Right forelimb (tissue), 1 donor: Measurements from ENCODE around the gene ASB15.

Source experiments
- DNase-seq: peaks from one replicate; pipeline ENCODE4 v3.0.0-alpha.2; 2018

Gene ASB15

GRCh38 chr7:123669485-123669884 is 67.9 kb downstream of the ASB15 start:
- DNase-seq: no peak

GRCh38 chr7:123673137-123673732 is 71.6 kb downstream of the ASB15 start:
- DNase-seq: no peak

GRCh38 chr7:123673752-123674398 is 72.3 kb downstream of the ASB15 start:
- no peak for DNase-seq

- no peak for DNase-seq
Observed at GRCh38 chr7:123674399-123675180, 73.0 kb downstream of the ASB15 start.

GRCh38 chr7:123675181-123675473 is 73.5 kb downstream of the ASB15 start:
- no peak for DNase-seq

- no peak for DNase-seq
Observed at GRCh38 chr7:123677061-123677715, 75.6 kb downstream of the ASB15 start.

GRCh38 chr7:123679614-123680013 is 78.0 kb downstream of the ASB15 start:
- no peak for DNase-seq

- DNase-seq: no peak
Observed at GRCh38 chr7:123680580-123680979, 79.0 kb downstream of the ASB15 start.

GRCh38 chr7:123681561-123681960 is 79.9 kb downstream of the ASB15 start:
- no peak for DNase-seq

- DNase-seq: no peak
Observed at GRCh38 chr7:123682690-123683089, 81.1 kb downstream of the ASB15 start.

GRCh38 chr7:123687161-123687560 is 85.5 kb downstream of the ASB15 start:
- DNase-seq: no peak

- DNase-seq: no peak
Observed at GRCh38 chr7:123687727-123688126, 86.1 kb downstream of the ASB15 start.
